GM23248 (cell line): Measurements from ENCODE around the gene CD59. TPM values are rescaled to one million over a fixed set of nuclear protein-coding genes. Genes with fewer than 3 reads are reported as not detected.

Experiments used
- DNase-seq: peaks from one replicate; pipeline ENCODE4 v3.0.0-alpha.2; 2015
- H2AFZ ChIP-seq: fragments of 200-600 bp; sonication (generic); 2 replicates; pipeline ENCODE4 v1.6.1; 2016; ENCODE audit warnings: antibody characterized with exemption
- H3F3A ChIP-seq: fragments of 200-600 bp; sonication (generic); 2 replicates; pipeline ENCODE4 v1.6.1; 2016; ENCODE audit warnings: mild to moderate bottlenecking, antibody characterized with exemption, mixed run types; ENCODE audit not compliant: insufficient read depth
- H3K27ac ChIP-seq: fragments of 200-600 bp; sonication (generic); 2 replicates; pipeline ENCODE4 v1.5.1; 2016; ENCODE audit warnings: mild to moderate bottlenecking
- H3K27me3 ChIP-seq: fragments of 200-600 bp; sonication (generic); replicated peaks from 2 replicates; pipeline ENCODE4 v1.6.1; 2016; ENCODE audit warnings: mild to moderate bottlenecking; ENCODE audit not compliant: insufficient read depth
- H3K36me3 ChIP-seq: fragments of 200-600 bp; sonication (generic); 2 replicates; pipeline ENCODE4 v1.6.1; 2016; ENCODE audit warnings: low read depth, mild to moderate bottlenecking
- H3K4me1 ChIP-seq: fragments of 200-600 bp; sonication (generic); 2 replicates; pipeline ENCODE4 v1.6.1; 2016; ENCODE audit warnings: mild to moderate bottlenecking; ENCODE audit not compliant: insufficient read depth
- H3K4me2 ChIP-seq: fragments of 200-600 bp; sonication (generic); one replicate; pipeline ENCODE4 v1.6.1; 2016; ENCODE audit warnings: mild to moderate bottlenecking; ENCODE audit not compliant: unreplicated experiment
- H3K4me3 ChIP-seq: fragments of 200-600 bp; sonication (generic); 2 replicates; pipeline ENCODE4 v1.5.1; 2016; ENCODE audit warnings: mild to moderate bottlenecking
- H3K79me2 ChIP-seq: fragments of 200-600 bp; sonication (generic); 2 replicates; pipeline ENCODE4 v1.6.1; 2016; ENCODE audit warnings: mild to moderate bottlenecking; ENCODE audit not compliant: insufficient read depth
- H3K9ac ChIP-seq: fragments of 200-600 bp; sonication (generic); 2 replicates; pipeline ENCODE4 v1.6.1; 2016; ENCODE audit warnings: mild to moderate bottlenecking
- H3K9me2 ChIP-seq: fragments of 200-600 bp; sonication (generic); 2 replicates; pipeline ENCODE4 v1.6.1; 2016; ENCODE audit warnings: mixed run types, mild to moderate bottlenecking, moderate library complexity; ENCODE audit not compliant: insufficient read depth
- H3K9me3 ChIP-seq: fragments of 200-600 bp; sonication (generic); one replicate; pipeline ENCODE4 v1.6.1; 2017; ENCODE audit warnings: low read depth
- H4K20me1 ChIP-seq: fragments of 200-600 bp; sonication (generic); 2 replicates; pipeline ENCODE4 v1.6.0; 2016; ENCODE audit not compliant: insufficient read depth
- EZH2 ChIP-seq: fragments of 200-600 bp; sonication (generic); IDR thresholded peaks from 2 replicates; pipeline ENCODE4 v1.6.1; 2018; ENCODE audit warnings: antibody characterized with exemption, mild to moderate bottlenecking; ENCODE audit not compliant: insufficient read depth, poor library complexity, severe bottlenecking
- EZH2phosphoT487 ChIP-seq: fragments of 200-600 bp; sonication (generic); IDR thresholded peaks from 2 replicates; pipeline ENCODE4 v1.6.1; 2018; ENCODE audit warnings: antibody characterized with exemption, moderate library complexity, mild to moderate bottlenecking, low read depth; ENCODE audit not compliant: insufficient read depth
- WGBS, 2 experiments: methylation state at CpG; one replicate each; pipeline ENCODE4 v1.1.6; 2015 to 2017; ENCODE audit warnings: low lambda C conversion rate in 2 of 2, low coverage in 1 of 2; ENCODE audit errors: missing lambda C conversion rate in 2 of 2; 5-methylcytosine and 5-hydroxymethylcytosine counted together
- in situ Hi-C: fragments of 300-500 bp; cut with MboI; formaldehyde crosslinking; loops from 2 replicates; pipeline ENCODE4 v1.15.0; 2020
- polyA plus RNA-seq: library from polyadenylated mRNA; unstranded; fragments of >200 nt; fragmentation: Nextera tagmentation; extraction: Ambion mirVana; gene quantifications from 2 replicates; pipeline ENCODE4 v1.2.1, GENCODE V29; 2016
- total RNA-seq: library from RNA; depleted of rRNA; stranded (reverse); fragments of >200 nt; shearing (Covaris generic); gene quantifications from 2 replicates; pipeline ENCODE4 v1.2.3, GENCODE V29; 2014

CD59 gene
- total and polyA plus RNA-seq, 2 experiments from 2014 or later, result 1,314 to 2,015 TPM

DNA sequence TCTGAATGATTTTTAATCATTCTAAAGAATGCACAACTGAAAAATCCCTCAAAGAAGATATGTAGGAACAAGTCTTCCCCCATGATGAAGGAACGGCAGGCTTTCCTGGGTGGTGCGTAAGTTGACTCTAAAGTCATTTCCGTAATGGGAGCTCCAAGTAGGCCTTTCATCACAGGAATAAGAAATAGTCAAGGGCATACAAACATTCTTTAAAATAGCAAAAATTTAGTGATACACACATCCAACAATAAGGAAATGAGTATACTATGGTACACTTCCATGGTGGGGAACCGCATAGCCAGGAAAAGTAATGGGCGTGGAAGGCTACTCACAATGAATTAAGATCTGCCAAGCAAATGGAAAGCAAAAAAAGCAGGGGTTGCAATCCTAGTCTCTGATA, 10.7 kb downstream of the CD59 start:
- Histone ChIP-seq H3K36me3 (peaks cover 19% of the 10 kb centered on the region), H4K20me1 (peaks cover 4% of the 10 kb centered on the region; the same call in 1 of the 2 replicates), H3K79me2 (peaks cover 94% of the 10 kb centered on the region), H3K9ac (peak overlapping the region; percentile 88; the same call in 1 of the 2 replicates), H3K4me3 (no peak overlapping the region), H3K27ac (peak overlapping the region; percentile 100), H3K9me3 (no peaks in the 10 kb centered on the region), H3K9me2 (no peaks in the 10 kb centered on the region), H2AFZ (no peak overlapping the region), H3F3A (peaks cover 84% of the 10 kb centered on the region), H3K27me3 (no peaks in the 10 kb centered on the region), H3K4me2 (peak overlapping the region; percentile 74), H3K4me1 (peaks cover 79% of the 10 kb centered on the region)
- in situ Hi-C loops, result no loop called here
- TF ChIP-seq EZH2phosphoT487 (no peak), EZH2 (no peak)
- WGBS, 2 experiments, result 77 to 79% methylated on average over 5 of the region's 5 CpGs
- DNase-seq, result no peak

DNA sequence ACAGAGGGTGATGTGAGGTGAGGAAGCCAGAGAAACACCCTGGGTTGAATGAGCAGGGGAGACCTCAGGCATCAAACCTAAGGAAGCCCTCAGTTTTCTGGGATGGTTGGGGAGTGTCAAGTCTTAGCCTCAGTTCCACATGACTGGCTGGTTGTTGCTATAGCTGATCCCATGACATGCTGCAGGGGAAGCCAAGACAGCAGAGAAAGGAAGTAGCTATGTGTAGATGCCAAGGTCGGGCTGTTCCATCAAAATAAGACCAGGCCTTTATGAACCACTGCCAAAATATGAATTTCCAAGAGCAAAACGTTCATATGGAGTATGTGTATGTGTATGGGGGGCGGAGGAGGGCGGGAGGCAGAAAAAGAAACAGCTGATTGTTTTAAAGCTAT, 11.6 kb downstream of the CD59 start:
- Histone ChIP-seq H3K9me2 (no peaks in the 10 kb centered on the region), H3K9ac (peak overlapping the region; percentile 88), H3K4me2 (peak overlapping the region; percentile 74), H3F3A (peaks cover 86% of the 10 kb centered on the region), H4K20me1 (peaks cover 4% of the 10 kb centered on the region; the same call in 1 of the 2 replicates), H3K27ac (peak overlapping the region; percentile 100), H3K36me3 (peaks cover 19% of the 10 kb centered on the region), H2AFZ (no peak overlapping the region), H3K9me3 (no peaks in the 10 kb centered on the region), H3K27me3 (no peaks in the 10 kb centered on the region), H3K79me2 (peaks cover 94% of the 10 kb centered on the region), H3K4me1 (peaks cover 79% of the 10 kb centered on the region), H3K4me3 (0 out of 2 replicates have a peak overlapping the region, but pooled peaks have one; percentile 50)
- 19 to 23% methylated on average over 4 of the region's 4 CpGs for WGBS, 2 experiments
- in situ Hi-C loops, result no loop called here
- peak; percentile 62 for DNase-seq
- TF ChIP-seq EZH2 (no peak), EZH2phosphoT487 (no peak)

DNA sequence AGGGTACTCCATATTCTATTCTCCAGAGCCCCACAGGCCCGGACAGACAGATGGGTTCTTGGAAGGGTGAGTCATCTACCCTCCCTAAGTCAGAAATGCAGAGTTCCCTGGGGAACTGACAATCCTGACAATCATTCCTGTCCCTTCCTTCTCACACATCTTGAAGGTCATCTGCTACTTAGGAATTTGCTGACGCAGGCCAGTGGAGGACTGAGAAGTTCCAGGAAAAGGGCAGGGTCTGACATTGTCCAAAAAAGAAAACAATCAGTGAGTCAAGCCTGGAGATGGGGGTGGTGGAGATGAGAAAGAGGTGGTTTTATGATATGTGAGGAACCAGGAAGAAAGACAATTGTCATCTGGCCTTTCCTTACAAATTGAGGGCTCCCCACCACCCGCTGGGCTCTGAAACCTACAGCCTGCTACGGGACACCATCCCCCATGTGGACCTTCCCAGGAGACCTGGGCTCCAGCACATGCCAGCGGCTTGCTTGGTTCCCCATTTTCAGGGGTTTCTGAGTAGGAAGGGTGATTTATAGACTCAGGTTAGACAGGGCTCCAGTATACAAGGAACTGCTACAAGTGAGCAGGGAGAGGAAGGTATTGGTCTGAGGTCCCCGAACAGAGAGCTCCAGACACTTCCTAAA, 12.9 kb downstream of the CD59 start:
- Histone ChIP-seq H3K27ac (peak overlapping the region; percentile 100), H3K9me2 (no peaks in the 10 kb centered on the region), H3K27me3 (no peaks in the 10 kb centered on the region), H3K9ac (peak overlapping the region; percentile 88), H3K9me3 (no peaks in the 10 kb centered on the region), H3K4me3 (peak overlapping the region; percentile 50), H3K36me3 (peaks cover 28% of the 10 kb centered on the region), H3K4me1 (peaks cover 75% of the 10 kb centered on the region), H3K79me2 (peaks cover 94% of the 10 kb centered on the region), H2AFZ (no peak overlapping the region), H4K20me1 (0 out of 2 replicates have a peak, but pooled peaks cover 4% of the 10 kb centered on the region), H3F3A (peaks cover 88% of the 10 kb centered on the region), H3K4me2 (peak overlapping the region; percentile 74)
- DNase-seq, result peak; percentile 92
- in situ Hi-C loops, result no loop called here
- no peak for TF ChIP-seq EZH2phosphoT487
- 46 to 47% methylated on average over 6 of the region's 6 CpGs for WGBS, 2 experiments

DNA sequence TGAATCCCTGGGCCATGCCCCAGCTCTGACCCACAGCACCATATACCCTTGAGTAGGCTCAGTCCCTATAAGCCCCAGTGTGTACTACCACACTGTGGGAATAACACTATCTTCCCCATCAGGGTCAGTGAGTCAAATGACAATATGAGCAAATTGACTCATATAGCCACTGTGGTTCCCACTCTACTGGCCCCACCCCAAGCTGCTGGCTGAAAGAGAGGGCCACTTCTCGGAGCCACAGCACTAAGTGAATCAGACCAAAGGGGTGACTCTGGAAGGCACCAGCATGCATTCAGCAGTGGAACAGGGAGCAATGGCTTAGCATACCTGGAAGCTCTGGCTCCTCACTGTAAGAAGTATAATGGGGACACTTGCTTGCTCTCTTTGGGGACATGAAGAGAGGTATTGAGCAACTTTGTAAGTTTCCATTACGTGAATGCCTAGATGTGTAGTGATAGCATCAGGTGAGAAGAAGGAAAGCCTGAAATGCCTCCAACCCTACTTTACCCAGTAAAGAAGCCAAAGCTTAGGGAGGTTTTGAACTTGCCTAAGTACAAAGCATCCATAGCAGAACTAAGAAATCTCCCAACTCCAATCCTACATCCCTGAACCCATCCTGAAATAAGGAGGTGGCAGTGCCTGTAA, 13.5 kb downstream of the CD59 start:
- Histone ChIP-seq H4K20me1 (0 out of 2 replicates have a peak, but pooled peaks cover 4% of the 10 kb centered on the region), H3K9me3 (no peaks in the 10 kb centered on the region), H3K27me3 (no peaks in the 10 kb centered on the region), H3K4me2 (peak overlapping the region; percentile 74), H3F3A (peaks cover 92% of the 10 kb centered on the region), H3K9me2 (no peaks in the 10 kb centered on the region), H2AFZ (no peak overlapping the region), H3K4me1 (peaks cover 75% of the 10 kb centered on the region), H3K79me2 (peaks cover 94% of the 10 kb centered on the region), H3K4me3 (peak overlapping the region; percentile 50), H3K27ac (peak overlapping the region; percentile 100), H3K9ac (peak overlapping the region; percentile 88), H3K36me3 (peaks cover 34% of the 10 kb centered on the region)
- WGBS, 2 experiments, result 21 to 30% methylated on average over 2 of the region's 2 CpGs
- DNase-seq, result peak; percentile 95
- TF ChIP-seq EZH2 (no peak), EZH2phosphoT487 (0 out of 2 replicates have a peak, but pooled peaks have one; percentile 16)
- in situ Hi-C loops, result no loop called here
